ENCODE results near the gene PSME3. TPM values are rescaled to one million over a fixed set of nuclear protein-coding genes. Genes with fewer than 3 reads are reported as not detected.

Gene PSME3
- polyA plus RNA-seq, 1 of the 3 experiments (the other 2 are of a cell fraction), result 139 TPM

- Histone ChIP-seq H2AFZ (ENCODE audit: low read depth) (no peak overlapping the region), H3F3A (replicated peaks; ENCODE audit: insufficient read depth) (no peaks in the 10 kb centered on the region), H3K9me2 (no peaks in the 10 kb centered on the region), H3K79me2 (ENCODE audit: insufficient read depth) (no peaks in the 10 kb centered on the region), H3K9me3 (no peaks in the 10 kb centered on the region), H3K9ac (no peak overlapping the region), H3K27ac (ENCODE audit: low read depth in 2 of 2, low read length in 1 of 2) (no peak overlapping the region), H3K4me2 (no peak overlapping the region), H3K4me3 (ENCODE audit: low read depth in 2 of 2, low read length in 1 of 2) (no peak overlapping the region), H3K4me1 (ENCODE audit: control insufficient read depth in 1 of 2, insufficient read depth in 2 of 2, low read depth in 1 of 2, low read length in 1 of 2) (peaks cover 0 to 4% of the 10 kb centered on the region in 2 experiments; a peak in 1 of 4 replicates), H4K20me1 (ENCODE audit: insufficient read depth) (no peaks in the 10 kb centered on the region), H3K27me3 (ENCODE audit: insufficient read depth) (no peaks in the 10 kb centered on the region), H3K36me3 (replicated peaks in 1 of 2; ENCODE audit: control insufficient read depth in 1 of 2, insufficient read depth in 2 of 2, low read length in 1 of 2) (peaks cover 4 to 19% of the 10 kb centered on the region in 2 experiments)
- ChIA-PET POLR2A (no interaction called here), CTCF (interaction anchor here (0.5 to 2.4 kb wide), 5 partner anchors 10 to 443 kb away, joined by 3 to 7 read pairs (median 3); partner anchors contain the start of gene BECN1)
- no peak for TF ChIP-seq RCOR1 (IDR thresholded peaks at IDR 0.05; ENCODE audit: low read length)
- no peak for TF ChIP-seq ELF1 (IDR thresholded peaks at IDR 0.05)
- no peak for TF ChIP-seq RFX5 (IDR thresholded peaks at IDR 0.05; ENCODE audit: low read length)
- no peak for TF ChIP-seq FOXM1 (IDR thresholded peaks at IDR 0.05; ENCODE audit: low read depth)
- no peak for TF ChIP-seq REST (IDR thresholded peaks at IDR 0.05; ENCODE audit: low read depth, low read length)
- no peak for TF ChIP-seq MAX (IDR thresholded peaks at IDR 0.05; ENCODE audit: low read depth)
- no peak for TF ChIP-seq TAF1 (IDR thresholded peaks at IDR 0.05; ENCODE audit: borderline replicate concordance, low read depth, low read length)
- TF ChIP-seq TEAD4 (IDR thresholded peaks at IDR 0.05; ENCODE audit: borderline replicate concordance, insufficient read depth), result no peak
- TF ChIP-seq GABPA (IDR thresholded peaks at IDR 0.05; ENCODE audit: low read depth), result no peak
- TF ChIP-seq JUND (IDR thresholded peaks at IDR 0.05), result no peak
- TF ChIP-seq YY1 (IDR thresholded peaks at IDR 0.05; ENCODE audit: low read depth), result no peak
- no peak for TF ChIP-seq NRF1 (IDR thresholded peaks at IDR 0.05; ENCODE audit: low read depth, low read length)
- TF ChIP-seq USF2 (IDR thresholded peaks at IDR 0.05; ENCODE audit: borderline replicate concordance, low read depth, low read length), result no peak
- no peak for TF ChIP-seq FOXJ3 (CRISPR knock-in tag; IDR thresholded peaks at IDR 0.05)
- no peak for TF ChIP-seq GATA2 (CRISPR knock-in tag; IDR thresholded peaks at IDR 0.05)
- no peak for TF ChIP-seq SIN3A (IDR thresholded peaks at IDR 0.05; ENCODE audit: borderline replicate concordance, low read depth, low read length)
- TF ChIP-seq FOSL2 (IDR thresholded peaks at IDR 0.05; ENCODE audit: borderline replicate concordance, low read depth), result no peak
- no peak for TF ChIP-seq TCF12 (IDR thresholded peaks at IDR 0.05)
- TF ChIP-seq USF1 (IDR thresholded peaks at IDR 0.05; ENCODE audit: borderline replicate concordance, low read depth), result no peak
- no peak for TF ChIP-seq RXRA (IDR thresholded peaks at IDR 0.05; ENCODE audit: borderline replicate concordance, low read depth)
- 55% methylated on average over 5 of the region's 9 CpGs for WGBS (ENCODE audit: low lambda C conversion rate)
- no peak for DNase-seq
These were observed 15.8 kb downstream of the PSME3 start for GRCh38 chr17:42849031-42849430.
